GM21360 (cell line): ENCODE measurements around the gene ASAP3.

Source experiments
- ATAC-seq: cut with Tn5 transposase; IDR thresholded peaks from one replicate; pipeline ENCODE4 v1.9.1; 2021; ENCODE audit warnings: mild to moderate bottlenecking, moderate library complexity; ENCODE audit not compliant: unreplicated experiment

The ASAP3 gene

GRCh38 chr1:23451441-23451840 lies 32.5 kb downstream of the ASAP3 start:
- no peak for ATAC-seq

- no peak for ATAC-seq
Observed at GRCh38 chr1:23450894-23451293, 33.1 kb downstream of the ASAP3 start.

- no peak for ATAC-seq
Observed at GRCh38 chr1:23449958-23450357, 34.0 kb downstream of the ASAP3 start.

GRCh38 chr1:23449306-23449705 lies 34.7 kb downstream of the ASAP3 start:
- no peak for ATAC-seq

- no peak for ATAC-seq
Observed at GRCh38 chr1:23448846-23449245, 35.1 kb downstream of the ASAP3 start.

GRCh38 chr1:23446661-23447310 lies 37.2 kb downstream of the ASAP3 start:
- ATAC-seq: no peak

- ATAC-seq: no peak
Observed at GRCh38 chr1:23444596-23445390, 39.2 kb downstream of the ASAP3 start.

- no peak for ATAC-seq
Observed at GRCh38 chr1:23444104-23444533, 39.9 kb downstream of the ASAP3 start.

GRCh38 chr1:23442751-23443150 lies 41.2 kb downstream of the ASAP3 start:
- ATAC-seq: no peak

GRCh38 chr1:23441446-23442148 lies 42.4 kb downstream of the ASAP3 start:
- no peak for ATAC-seq

GRCh38 chr1:23438545-23438944 lies 45.4 kb downstream of the ASAP3 start:
- ATAC-seq: no peak

- no peak for ATAC-seq
Observed at GRCh38 chr1:23437355-23437664, 46.7 kb downstream of the ASAP3 start.

GRCh38 chr1:23436520-23437354 lies 47.2 kb downstream of the ASAP3 start:
- no peak for ATAC-seq

- no peak for ATAC-seq
Observed at GRCh38 chr1:23434260-23434775, 49.7 kb downstream of the ASAP3 start.

- ATAC-seq: no peak
Observed at GRCh38 chr1:23433122-23433521, 50.9 kb downstream of the ASAP3 start.

GRCh38 chr1:23431431-23431830 lies 52.5 kb downstream of the ASAP3 start:
- no peak for ATAC-seq

- no peak for ATAC-seq
Observed at GRCh38 chr1:23430803-23431202, 53.2 kb downstream of the ASAP3 start.

- no peak for ATAC-seq
Observed at GRCh38 chr1:23428136-23428905, 55.7 kb downstream of the ASAP3 start.

GRCh38 chr1:23427550-23427949 lies 56.4 kb downstream of the ASAP3 start:
- no peak for ATAC-seq

GRCh38 chr1:23426828-23427227 lies 57.2 kb downstream of the ASAP3 start:
- no peak for ATAC-seq
